ENCODE results near the gene RELA. TPM values are rescaled to one million over a fixed set of nuclear protein-coding genes. Genes with fewer than 3 reads are reported as not detected.
A peak's percentile ranks its signal among the peaks of the same experiment; 100 is the strongest.

RELA gene
- total RNA-seq, 2 experiments from 2014 or later = 48.0 to 78.9 TPM

DNA sequence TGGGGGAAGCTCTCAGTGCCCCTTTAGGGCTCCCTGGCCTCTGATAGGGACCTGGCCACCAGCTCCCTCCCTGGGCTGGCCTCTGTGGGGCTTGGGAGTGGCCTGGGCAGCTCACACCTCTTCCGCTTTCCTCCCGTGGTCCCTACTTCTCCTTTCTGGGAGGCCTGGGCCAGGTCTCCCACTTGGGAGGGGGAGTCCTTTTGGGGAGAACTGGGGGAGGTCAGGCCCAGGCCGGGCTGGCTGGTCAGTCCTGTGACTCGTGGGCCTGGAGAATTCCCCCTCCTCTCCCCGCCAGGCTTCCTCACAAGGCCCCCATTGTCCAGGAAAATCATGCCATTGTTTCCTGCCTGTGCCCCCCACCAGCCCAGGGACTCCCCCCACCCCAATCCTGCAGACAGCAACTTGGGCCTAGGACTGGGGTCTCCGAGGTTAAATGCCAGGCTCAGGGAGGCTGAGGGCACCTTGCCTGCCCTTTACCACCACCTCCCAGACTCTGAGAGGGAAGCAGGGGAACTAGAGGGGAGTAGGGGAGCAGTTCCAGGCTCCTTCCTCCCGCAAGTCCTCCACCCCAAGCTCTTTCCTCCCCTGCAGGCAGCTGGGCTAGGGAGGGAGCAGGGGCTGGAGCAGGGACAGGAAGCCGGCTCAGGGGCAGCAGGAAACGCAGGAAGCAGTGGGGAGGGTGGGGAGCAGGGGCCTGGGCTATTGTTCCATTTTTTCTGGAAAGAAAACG lies 51.5 kb downstream of the RELA start:
- H4K20me1 ChIP-seq (ENCODE audit: insufficient read depth, low read length) = no peaks in the 10 kb centered on the region
- no peak overlapping the region for H3K4me3 ChIP-seq (ENCODE audit: low read depth, low read length, poor library complexity, severe bottlenecking)
- ChIA-PET POLR2A (no interaction called here), CTCF (ENCODE audit: unreplicated experiment) (no interaction called here)
- H3K36me3 ChIP-seq (ENCODE audit: insufficient read depth, low read length) = peaks cover 14% of the 10 kb centered on the region
- H3K4me1 ChIP-seq (ENCODE audit: insufficient read depth, low read length, poor library complexity, severe bottlenecking) = peaks cover 32% of the 10 kb centered on the region
- no peak overlapping the region for H3K27ac ChIP-seq (ENCODE audit: low read depth, low read length, poor library complexity, severe bottlenecking)
- intact Hi-C loops (cut with micrococcal nuclease; ENCODE audit: unreplicated experiment) = no loop called here
- no peaks in the 10 kb centered on the region for H3K9me2 ChIP-seq (ENCODE audit: insufficient read depth, low read length)
- no peak for DNase-seq (ENCODE audit: low spot score)
- no TSS peak for BruUV-seq (replicated peaks)
- peaks cover 27% of the 10 kb centered on the region for H3K79me2 ChIP-seq (ENCODE audit: insufficient read depth, low read depth, low read length)
- H3K9me3 ChIP-seq (ENCODE audit: low read length) = no peaks in the 10 kb centered on the region
- peak overlapping the region; percentile 88; the same call in 1 of the 2 replicates for H3K4me2 ChIP-seq (ENCODE audit: low read length)
- TF ChIP-seq, protein P1, sequence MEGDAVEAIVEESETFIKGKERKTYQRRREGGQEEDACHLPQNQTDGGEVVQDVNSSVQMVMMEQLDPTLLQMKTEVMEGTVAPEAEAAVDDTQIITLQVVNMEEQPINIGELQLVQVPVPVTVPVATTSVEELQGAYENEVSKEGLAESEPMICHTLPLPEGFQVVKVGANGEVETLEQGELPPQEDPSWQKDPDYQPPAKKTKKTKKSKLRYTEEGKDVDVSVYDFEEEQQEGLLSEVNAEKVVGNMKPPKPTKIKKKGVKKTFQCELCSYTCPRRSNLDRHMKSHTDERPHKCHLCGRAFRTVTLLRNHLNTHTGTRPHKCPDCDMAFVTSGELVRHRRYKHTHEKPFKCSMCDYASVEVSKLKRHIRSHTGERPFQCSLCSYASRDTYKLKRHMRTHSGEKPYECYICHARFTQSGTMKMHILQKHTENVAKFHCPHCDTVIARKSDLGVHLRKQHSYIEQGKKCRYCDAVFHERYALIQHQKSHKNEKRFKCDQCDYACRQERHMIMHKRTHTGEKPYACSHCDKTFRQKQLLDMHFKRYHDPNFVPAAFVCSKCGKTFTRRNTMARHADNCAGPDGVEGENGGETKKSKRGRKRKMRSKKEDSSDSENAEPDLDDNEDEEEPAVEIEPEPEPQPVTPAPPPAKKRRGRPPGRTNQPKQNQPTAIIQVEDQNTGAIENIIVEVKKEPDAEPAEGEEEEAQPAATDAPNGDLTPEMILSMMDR (conservative IDR thresholded peaks at IDR 0.05; ENCODE audit: low read length) = no peak
- TF ChIP-seq EZH2phosphoT487 (IDR thresholded peaks at IDR 0.05; ENCODE audit: borderline replicate concordance, low read depth, low read length) = no peak
- no peak overlapping the region for H2AFZ ChIP-seq (ENCODE audit: low read length)

DNA sequence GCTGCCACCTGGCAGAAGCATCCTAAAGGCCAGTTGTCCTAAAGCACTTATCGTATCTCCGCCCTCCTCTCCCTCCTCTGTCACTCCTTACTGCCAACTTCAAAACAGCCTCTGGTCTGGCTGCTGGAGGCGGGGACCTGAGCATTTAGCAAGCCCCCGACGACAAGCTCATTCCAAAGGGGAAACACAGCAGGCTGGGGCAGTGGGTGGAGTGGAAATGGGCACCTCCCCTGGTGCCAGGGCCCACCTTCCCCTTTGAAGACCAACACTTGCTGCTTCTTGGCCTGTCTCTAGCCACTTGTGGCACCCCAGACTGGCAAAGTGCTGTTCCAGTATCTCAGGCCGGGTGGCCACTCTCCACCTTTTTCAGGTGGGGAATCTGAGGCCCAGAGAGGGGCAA lies 52.3 kb downstream of the RELA start:
- Histone ChIP-seq H3K79me2 (ENCODE audit: insufficient read depth, low read depth, low read length) (peaks cover 23% of the 10 kb centered on the region; the same call in 1 of the 2 replicates), H3K9me3 (ENCODE audit: low read length) (no peaks in the 10 kb centered on the region), H3K4me1 (ENCODE audit: insufficient read depth, low read length, poor library complexity, severe bottlenecking) (peaks cover 32% of the 10 kb centered on the region), H2AFZ (ENCODE audit: low read length) (no peak overlapping the region), H3K4me3 (ENCODE audit: low read depth, low read length, poor library complexity, severe bottlenecking) (no peak overlapping the region), H3K9me2 (ENCODE audit: insufficient read depth, low read length) (no peaks in the 10 kb centered on the region), H3K4me2 (ENCODE audit: low read length) (no peak overlapping the region), H4K20me1 (ENCODE audit: insufficient read depth, low read length) (no peaks in the 10 kb centered on the region), H3K36me3 (ENCODE audit: insufficient read depth, low read length) (peaks cover 22% of the 10 kb centered on the region), H3K27ac (ENCODE audit: low read depth, low read length, poor library complexity, severe bottlenecking) (no peak overlapping the region)
- BruUV-seq (replicated peaks) = no TSS peak
- intact Hi-C loops (cut with micrococcal nuclease; ENCODE audit: unreplicated experiment) = no loop called here
- no peak for TF ChIP-seq EZH2phosphoT487 (IDR thresholded peaks at IDR 0.05; ENCODE audit: borderline replicate concordance, low read depth, low read length)
- TF ChIP-seq, protein P1 (conservative IDR thresholded peaks at IDR 0.05; ENCODE audit: low read length) = no peak
- ChIA-PET POLR2A (interaction anchor here (0.7 kb wide), 1 partner anchor 11 kb away, joined by 3 read pairs; no protein-coding TSS in a partner anchor), CTCF (ENCODE audit: unreplicated experiment) (interaction anchor here (0.6 kb wide), 1 partner anchor 17 kb away, joined by 3 read pairs; no protein-coding TSS in a partner anchor)
- no peak for DNase-seq (ENCODE audit: low spot score)

DNA sequence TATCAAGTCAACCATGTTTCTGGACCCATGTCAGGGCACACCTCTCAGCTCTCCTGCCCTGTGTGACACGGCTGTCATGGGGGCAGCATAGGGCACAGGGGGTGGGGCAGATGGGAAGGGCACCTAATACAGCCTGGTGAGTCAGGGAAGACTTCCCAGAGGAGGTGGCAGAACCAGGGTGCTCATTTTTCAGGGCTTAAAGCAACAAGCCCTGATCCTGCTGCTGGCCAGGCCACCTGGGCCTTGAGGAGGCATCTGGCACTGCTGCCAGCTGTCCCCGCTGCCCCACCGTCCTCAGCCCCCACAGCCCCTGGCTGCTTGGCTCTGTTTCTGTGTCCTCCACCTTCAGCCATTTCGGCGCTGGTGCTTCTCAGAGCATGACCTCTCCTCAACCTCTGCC lies 53.1 kb downstream of the RELA start:
- ChIA-PET CTCF (ENCODE audit: unreplicated experiment) (no interaction called here), POLR2A (no interaction called here)
- Histone ChIP-seq H3K9me3 (ENCODE audit: low read length) (no peaks in the 10 kb centered on the region), H4K20me1 (ENCODE audit: insufficient read depth, low read length) (no peaks in the 10 kb centered on the region), H2AFZ (ENCODE audit: low read length) (no peak overlapping the region), H3K79me2 (ENCODE audit: insufficient read depth, low read depth, low read length) (peaks cover 23% of the 10 kb centered on the region; the same call in 1 of the 2 replicates), H3K4me3 (ENCODE audit: low read depth, low read length, poor library complexity, severe bottlenecking) (no peak overlapping the region), H3K9me2 (ENCODE audit: insufficient read depth, low read length) (no peaks in the 10 kb centered on the region), H3K4me1 (ENCODE audit: insufficient read depth, low read length, poor library complexity, severe bottlenecking) (peaks cover 32% of the 10 kb centered on the region), H3K27ac (ENCODE audit: low read depth, low read length, poor library complexity, severe bottlenecking) (no peak overlapping the region), H3K4me2 (ENCODE audit: low read length) (no peak overlapping the region), H3K36me3 (ENCODE audit: insufficient read depth, low read length) (peaks cover 29% of the 10 kb centered on the region)
- BruUV-seq (replicated peaks) = no TSS peak
- no peak for TF ChIP-seq EZH2phosphoT487 (IDR thresholded peaks at IDR 0.05; ENCODE audit: borderline replicate concordance, low read depth, low read length)
- TF ChIP-seq, protein P1 (conservative IDR thresholded peaks at IDR 0.05; ENCODE audit: low read length) = no peak
- no peak for DNase-seq (ENCODE audit: low spot score)
- intact Hi-C loops (cut with micrococcal nuclease; ENCODE audit: unreplicated experiment) = no loop called here

Measured in OCI-LY7 (cell line).